Lung (tissue), 12 donors: Measurements from ENCODE around the gene PEX13. TPM values are rescaled to one million over a fixed set of nuclear protein-coding genes. Genes with fewer than 3 reads are reported as not detected.

Experiments
- ATAC-seq: fragments of 200-7000 bp; cut with Tn5 transposase; one replicate; pipeline ENCODE4 v1.9.1; 2020; ENCODE audit warnings: moderate number of reproducible peaks; ENCODE audit not compliant: insufficient read depth, low FRiP score
- DNase-seq, 3 donors: peaks; one replicate each; pipeline ENCODE4 v3.0.0-alpha.2; 2013 to 2017
- H3K27ac ChIP-seq, 2 donors: one replicate each; pipeline ENCODE4 v1.5.1; 2013; ENCODE audit warnings: mild to moderate bottlenecking in 2 of 2, moderate library complexity in 2 of 2, control low read depth in 1 of 2, inconsistent platforms in 1 of 2, low read depth in 1 of 2, low read length in 1 of 2
- H3K27me3 ChIP-seq, 3 donors: one replicate each; pipeline ENCODE4 v1.5.1; 2013; ENCODE audit warnings: low read length in 2 of 3; ENCODE audit not compliant: control insufficient read depth in 3 of 3, insufficient read depth in 3 of 3
- H3K36me3 ChIP-seq, 4 donors: one replicate each; pipeline ENCODE4 v1.5.1; 2013; ENCODE audit warnings: low read length in 4 of 4, mild to moderate bottlenecking in 1 of 4, moderate library complexity in 1 of 4; ENCODE audit not compliant: control insufficient read depth in 4 of 4, insufficient read depth in 4 of 4
- H3K4me1 ChIP-seq, 5 donors: one replicate each; pipeline ENCODE4 v1.5.1; 2013; ENCODE audit warnings: low read length in 5 of 5, mild to moderate bottlenecking in 2 of 5, moderate library complexity in 1 of 5; ENCODE audit not compliant: control insufficient read depth in 5 of 5, insufficient read depth in 5 of 5
- H3K4me3 ChIP-seq: one replicate; pipeline ENCODE4 v1.5.1; 2013; ENCODE audit warnings: mild to moderate bottlenecking, control low read depth, moderate library complexity
- H3K9ac ChIP-seq, 2 donors: one replicate each; pipeline ENCODE4 v1.5.1; 2013; ENCODE audit warnings: low read length in 2 of 2, control low read depth in 1 of 2; ENCODE audit not compliant: insufficient read depth in 1 of 2
- H3K9me3 ChIP-seq, 4 donors: one replicate each; pipeline ENCODE4 v1.5.1; 2013; ENCODE audit warnings: low read length in 3 of 4, mild to moderate bottlenecking in 1 of 4, moderate library complexity in 1 of 4; ENCODE audit not compliant: control insufficient read depth in 4 of 4, insufficient read depth in 3 of 4
- WGBS, 2 donors: extraction: QIAGEN DNeasy Blood & Tissue Kit; methylation state at CpG; one replicate each; pipeline ENCODE4 v1.1.7; 2013; 5-methylcytosine and 5-hydroxymethylcytosine counted together
- polyA plus RNA-seq, 2 donors: library from polyadenylated mRNA; stranded (reverse); fragments of 200-250 nt; gene quantifications; one replicate each; pipeline ENCODE4 v1.2.1, GENCODE V29; 2013
- total RNA-seq, 2 donors: library from RNA; depleted of rRNA in 1 of 2; stranded (reverse); fragments of >200 nt in 1 of 2; gene quantifications; one replicate each; pipeline ENCODE4 v1.2.1, GENCODE V29; 2014 to 2021
- TF ChIP-seq, protein P1 (sequence below): IDR thresholded peaks from 2 replicates; pipeline ENCODE4 v1.5.1; 2012; ENCODE audit warnings: mild to moderate bottlenecking; ENCODE audit errors: control extremely low read depth, extremely low read depth
- donor health status: control.
- donor health status: control.
- donor health status: Bipolar disorder and iron deficiency.
- donor health status: healthy.
- donor health status: DM: yes; HTN: yes; CAD: no.

Gene PEX13
- total and polyA plus RNA-seq, 4 donors, result 11.1 to 45.1 (median 17.3) TPM

DNA sequence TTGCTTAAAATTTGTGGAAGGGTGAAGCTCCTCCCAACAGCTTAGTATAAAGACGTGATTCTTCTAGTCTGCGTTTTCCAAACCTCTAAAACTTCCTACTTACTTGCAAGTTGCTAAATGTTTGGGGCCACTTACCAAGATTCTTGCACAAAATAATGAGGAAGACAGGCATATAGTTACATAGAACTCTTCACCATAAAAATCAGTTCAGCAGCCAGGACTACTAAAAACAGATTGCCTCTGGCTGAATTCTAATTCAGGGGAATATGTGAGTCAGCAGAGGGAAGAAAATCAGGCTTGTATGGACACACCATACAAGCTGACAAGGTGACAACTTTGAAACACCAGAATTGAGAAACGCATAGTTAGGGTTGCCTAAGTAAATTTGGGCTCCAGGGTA lies 2.8 kb upstream of the PEX13 start:
- H3K27ac ChIP-seq, result no peak overlapping the region
- H3K36me3 ChIP-seq, result no peaks in the 10 kb centered on the region
- no peak overlapping the region for H3K9ac ChIP-seq
- DNase-seq, result no peak
- TF ChIP-seq, protein P1, sequence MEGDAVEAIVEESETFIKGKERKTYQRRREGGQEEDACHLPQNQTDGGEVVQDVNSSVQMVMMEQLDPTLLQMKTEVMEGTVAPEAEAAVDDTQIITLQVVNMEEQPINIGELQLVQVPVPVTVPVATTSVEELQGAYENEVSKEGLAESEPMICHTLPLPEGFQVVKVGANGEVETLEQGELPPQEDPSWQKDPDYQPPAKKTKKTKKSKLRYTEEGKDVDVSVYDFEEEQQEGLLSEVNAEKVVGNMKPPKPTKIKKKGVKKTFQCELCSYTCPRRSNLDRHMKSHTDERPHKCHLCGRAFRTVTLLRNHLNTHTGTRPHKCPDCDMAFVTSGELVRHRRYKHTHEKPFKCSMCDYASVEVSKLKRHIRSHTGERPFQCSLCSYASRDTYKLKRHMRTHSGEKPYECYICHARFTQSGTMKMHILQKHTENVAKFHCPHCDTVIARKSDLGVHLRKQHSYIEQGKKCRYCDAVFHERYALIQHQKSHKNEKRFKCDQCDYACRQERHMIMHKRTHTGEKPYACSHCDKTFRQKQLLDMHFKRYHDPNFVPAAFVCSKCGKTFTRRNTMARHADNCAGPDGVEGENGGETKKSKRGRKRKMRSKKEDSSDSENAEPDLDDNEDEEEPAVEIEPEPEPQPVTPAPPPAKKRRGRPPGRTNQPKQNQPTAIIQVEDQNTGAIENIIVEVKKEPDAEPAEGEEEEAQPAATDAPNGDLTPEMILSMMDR, result no peak
- H3K9me3 ChIP-seq, result no peaks in the 10 kb centered on the region
- peaks cover 0 to 12% (median 1%) of the 10 kb centered on the region in 5 donors for H3K4me1 ChIP-seq
- no peak for ATAC-seq
- H3K4me3 ChIP-seq, result no peak overlapping the region
- WGBS, 2 donors, result 35 to 59% methylated on average over 3 of the region's 3 CpGs
- H3K27me3 ChIP-seq, result no peaks in the 10 kb centered on the region

GRCh38 chr2:61015976-61016375 lies 1.5 kb upstream of the PEX13 start:
- Histone ChIP-seq H3K27me3 (no peaks in the 10 kb centered on the region), H3K27ac (no peak overlapping the region), H3K9me3 (no peaks in the 10 kb centered on the region), H3K36me3 (peaks cover 0 to 3% (median under 1%) of the 10 kb centered on the region in 4 donors), H3K9ac (peak overlapping the region in 1 of 2 donors; percentile 94), H3K4me3 (no peak overlapping the region), H3K4me1 (peaks cover 0 to 12% (median 2%) of the 10 kb centered on the region in 5 donors)
- no peak for ATAC-seq
- TF ChIP-seq, protein P1, result no peak
- WGBS, 2 donors, result 36 to 62% methylated on average over 2 of the region's 2 CpGs
- DNase-seq, result peak in 2 of 3 donors; percentile 45 to 53

- 2% methylated on average over 16 of the region's 16 CpGs for WGBS, 2 donors
- TF ChIP-seq, protein P1, result no peak
- Histone ChIP-seq H3K36me3 (peaks cover 0 to 6% (median 3%) of the 10 kb centered on the region in 4 donors), H3K4me1 (peaks cover 0 to 12% (median 2%) of the 10 kb centered on the region in 5 donors), H3K27me3 (no peaks in the 10 kb centered on the region), H3K27ac (peak overlapping the region; percentile 84 to 90), H3K9ac (peak overlapping the region; percentile 87 to 94), H3K9me3 (no peaks in the 10 kb centered on the region), H3K4me3 (peak overlapping the region; percentile 91)
- no peak for ATAC-seq
- peak in 2 of 3 donors; percentile 35 to 58 for DNase-seq
These were observed 1.0 kb upstream of the PEX13 start for GRCh38 chr2:61016392-61017002.
